Measurements from ENCODE around the gene UBA3. TPM values are rescaled to one million over a fixed set of nuclear protein-coding genes. Genes with fewer than 3 reads are reported as not detected.

UBA3 gene
- total and polyA plus RNA-seq, 3 experiments from 2014 or later, result 42.6 to 89.5 (median 76.6) TPM

DNA sequence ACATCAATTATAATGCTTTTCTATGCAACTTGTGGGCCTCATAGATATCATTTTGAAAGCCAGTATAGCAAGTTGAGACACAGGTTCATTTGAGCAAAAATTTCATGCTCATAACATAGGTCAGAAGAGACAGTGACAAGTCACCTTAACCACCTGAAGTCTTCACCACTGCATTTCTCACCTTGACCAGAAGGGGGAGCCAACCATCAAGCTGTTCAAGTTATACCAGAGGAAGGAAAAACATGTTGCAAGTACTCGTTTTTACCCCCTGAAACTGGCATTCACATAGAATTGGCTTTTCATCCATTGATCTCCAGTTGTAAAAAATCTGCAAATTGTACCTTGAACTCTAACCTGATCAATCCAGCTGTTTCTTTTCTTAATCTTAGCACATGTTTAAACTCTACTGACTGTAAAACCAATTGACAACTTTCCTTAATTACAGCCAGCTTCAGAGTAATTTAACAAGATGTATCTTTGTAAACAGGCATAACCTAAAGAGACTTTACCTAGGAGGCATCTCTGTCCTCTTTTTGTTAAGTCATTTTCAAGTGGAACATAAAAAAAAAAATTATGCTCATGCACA, 40.8 kb upstream of the UBA3 start:
- Mint-ChIP-seq H3K4me3 (no peak overlapping the region), H3K27ac (no peak overlapping the region), H3K36me3 (peaks cover 0 to 2% (median 0%) of the 10 kb centered on the region in 3 donors), H3K4me1 (peaks cover 4 to 7% (median 7%) of the 10 kb centered on the region in 3 donors), H3K9me3 (no peaks in the 10 kb centered on the region), H3K27me3 (peaks cover 0 to 4% of the 10 kb centered on the region in 2 donors)
- Histone ChIP-seq H3K9me3 (ENCODE audit: low read length) (no peaks in the 10 kb centered on the region), H3K27me3 (ENCODE audit: insufficient read depth, low read length, poor library complexity, severe bottlenecking) (no peaks in the 10 kb centered on the region), H3K4me1 (ENCODE audit: insufficient read depth, low read length) (no peaks in the 10 kb centered on the region), H3K27ac (ENCODE audit: low read depth, low read length) (no peak overlapping the region), H3K36me3 (ENCODE audit: insufficient read depth, low read length) (no peaks in the 10 kb centered on the region), H3K4me3 (ENCODE audit: low read length) (no peak overlapping the region)
- ChIA-PET CTCF (interaction anchor here (0.8 to 2.6 kb wide), 23 partner anchors 8 to 296 kb away, joined by 3 to 17 read pairs (median 4); no protein-coding TSS in a partner anchor), POLR2A (interaction anchor here (0.6 to 0.7 kb wide), 2 partner anchors 26 to 94 kb away, joined by 3 to 5 read pairs; no protein-coding TSS in a partner anchor)
- peak; percentile 68 to 85 (median 71) for DNase-seq

DNA sequence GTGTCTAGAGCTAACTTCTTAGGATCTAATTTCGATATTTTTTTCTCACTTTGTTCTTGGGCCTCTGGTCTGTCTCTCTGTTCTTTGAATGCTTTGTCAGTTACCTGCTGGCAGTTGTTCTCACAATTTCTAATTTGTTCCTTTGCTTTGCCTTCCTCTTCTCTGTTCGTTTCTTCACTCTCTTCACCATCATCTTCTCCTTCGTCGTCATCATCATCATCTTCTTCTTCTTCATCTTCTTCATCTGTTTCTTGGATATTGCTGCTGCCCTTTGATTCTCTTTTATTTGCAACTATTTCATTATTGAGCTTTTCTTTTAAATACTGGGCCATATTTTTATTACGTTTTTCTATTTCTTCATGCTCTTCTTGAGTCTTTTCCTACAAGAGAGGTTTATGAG, 39.5 kb upstream of the UBA3 start:
- Mint-ChIP-seq H3K4me3 (no peak overlapping the region), H3K27me3 (peaks cover 0 to 4% of the 10 kb centered on the region in 2 donors), H3K4me1 (peaks cover 4 to 7% (median 7%) of the 10 kb centered on the region in 3 donors), H3K36me3 (peaks cover 0 to 2% (median 0%) of the 10 kb centered on the region in 3 donors), H3K9me3 (no peaks in the 10 kb centered on the region), H3K27ac (no peak overlapping the region)
- Histone ChIP-seq H3K27ac (ENCODE audit: low read depth, low read length) (no peak overlapping the region), H3K9me3 (ENCODE audit: low read length) (no peaks in the 10 kb centered on the region), H3K4me3 (ENCODE audit: low read length) (no peak overlapping the region), H3K4me1 (ENCODE audit: insufficient read depth, low read length) (no peaks in the 10 kb centered on the region), H3K27me3 (ENCODE audit: insufficient read depth, low read length, poor library complexity, severe bottlenecking) (no peaks in the 10 kb centered on the region), H3K36me3 (ENCODE audit: insufficient read depth, low read length) (no peaks in the 10 kb centered on the region)
- POLR2A ChIA-PET, result no interaction called here
- CTCF ChIA-PET, result interaction anchor here (0.7 to 2.6 kb wide), 9 partner anchors 9 to 189 kb away, joined by 3 to 17 read pairs (median 4); no protein-coding TSS in a partner anchor
- no peak for DNase-seq

DNA sequence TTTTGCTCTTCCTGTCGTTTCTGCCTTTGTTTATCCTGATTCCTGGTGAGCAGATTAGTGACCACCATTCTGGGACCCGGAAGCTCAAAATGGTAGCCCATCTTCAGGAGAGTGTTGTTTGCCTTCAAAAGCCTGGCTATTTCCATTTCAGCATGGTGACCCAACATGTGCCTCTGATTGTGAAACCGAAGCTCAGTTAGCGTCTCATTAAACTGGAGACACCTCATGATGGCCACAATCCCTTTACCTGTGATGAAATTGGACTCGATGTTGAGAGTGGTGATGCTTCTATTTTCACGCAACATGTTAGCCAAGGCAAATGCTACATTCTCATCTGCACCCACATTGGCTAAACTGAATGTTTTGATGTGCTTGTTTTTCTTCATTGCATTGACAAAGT, 39.0 kb upstream of the UBA3 start:
- H3K9me3 Mint-ChIP-seq, result no peaks in the 10 kb centered on the region
- CTCF ChIA-PET, result interaction anchor here (0.7 to 2.6 kb wide), 6 partner anchors 10 to 187 kb away, joined by 3 to 17 read pairs (median 6); no protein-coding TSS in a partner anchor
- H3K4me3 ChIP-seq (ENCODE audit: low read length), result no peak overlapping the region
- H3K27ac ChIP-seq (ENCODE audit: low read depth, low read length), result no peak overlapping the region
- POLR2A ChIA-PET, result no interaction called here
- no peak overlapping the region for H3K27ac Mint-ChIP-seq
- no peaks in the 10 kb centered on the region for H3K36me3 ChIP-seq (ENCODE audit: insufficient read depth, low read length)
- no peaks in the 10 kb centered on the region for H3K9me3 ChIP-seq (ENCODE audit: low read length)
- no peaks in the 10 kb centered on the region for H3K4me1 ChIP-seq (ENCODE audit: insufficient read depth, low read length)
- H3K27me3 Mint-ChIP-seq, result peaks cover 0 to 4% of the 10 kb centered on the region in 2 donors
- peaks cover 0 to 2% (median 0%) of the 10 kb centered on the region in 3 donors for H3K36me3 Mint-ChIP-seq
- DNase-seq, result no peak
- peaks cover 4 to 7% (median 7%) of the 10 kb centered on the region in 3 donors for H3K4me1 Mint-ChIP-seq
- H3K27me3 ChIP-seq (ENCODE audit: insufficient read depth, low read length, poor library complexity, severe bottlenecking), result no peaks in the 10 kb centered on the region
- no peak overlapping the region for H3K4me3 Mint-ChIP-seq

DNA sequence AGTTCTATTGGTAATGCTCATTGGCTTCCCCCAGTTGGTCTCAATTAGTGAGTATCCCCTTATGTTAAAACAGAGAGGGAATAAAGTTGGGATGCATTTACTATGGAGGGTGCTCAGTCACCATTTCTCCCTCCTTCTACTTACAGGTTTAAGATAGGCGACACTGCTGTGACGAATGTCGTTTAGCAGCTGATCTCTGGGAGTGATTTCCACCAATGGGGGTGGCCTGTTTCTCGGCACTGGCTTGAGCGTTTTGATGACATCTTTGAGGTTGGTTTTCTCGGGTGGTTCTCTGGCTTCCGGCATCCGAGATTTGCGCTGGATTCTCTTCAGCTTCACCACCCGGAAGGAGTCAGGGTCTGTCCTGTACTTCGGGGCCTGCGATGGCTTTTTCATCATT, 38.4 kb upstream of the UBA3 start:
- Mint-ChIP-seq H3K36me3 (peaks cover 0 to 2% (median 0%) of the 10 kb centered on the region in 3 donors), H3K4me3 (no peak overlapping the region), H3K27me3 (peaks cover 0 to under 1% of the 10 kb centered on the region in 2 donors), H3K27ac (no peak overlapping the region), H3K9me3 (no peaks in the 10 kb centered on the region), H3K4me1 (peaks cover 4 to 12% (median 7%) of the 10 kb centered on the region in 3 donors)
- Histone ChIP-seq H3K4me1 (ENCODE audit: insufficient read depth, low read length) (no peaks in the 10 kb centered on the region), H3K27ac (ENCODE audit: low read depth, low read length) (no peak overlapping the region), H3K4me3 (ENCODE audit: low read length) (no peak overlapping the region), H3K36me3 (ENCODE audit: insufficient read depth, low read length) (no peaks in the 10 kb centered on the region), H3K9me3 (ENCODE audit: low read length) (no peaks in the 10 kb centered on the region), H3K27me3 (ENCODE audit: insufficient read depth, low read length, poor library complexity, severe bottlenecking) (no peaks in the 10 kb centered on the region)
- ChIA-PET POLR2A (no interaction called here), CTCF (interaction anchor here (0.9 to 2.1 kb wide), 3 partner anchors 9 to 47 kb away, joined by 4 to 7 read pairs (median 5); no protein-coding TSS in a partner anchor)
- no peak for DNase-seq

DNA sequence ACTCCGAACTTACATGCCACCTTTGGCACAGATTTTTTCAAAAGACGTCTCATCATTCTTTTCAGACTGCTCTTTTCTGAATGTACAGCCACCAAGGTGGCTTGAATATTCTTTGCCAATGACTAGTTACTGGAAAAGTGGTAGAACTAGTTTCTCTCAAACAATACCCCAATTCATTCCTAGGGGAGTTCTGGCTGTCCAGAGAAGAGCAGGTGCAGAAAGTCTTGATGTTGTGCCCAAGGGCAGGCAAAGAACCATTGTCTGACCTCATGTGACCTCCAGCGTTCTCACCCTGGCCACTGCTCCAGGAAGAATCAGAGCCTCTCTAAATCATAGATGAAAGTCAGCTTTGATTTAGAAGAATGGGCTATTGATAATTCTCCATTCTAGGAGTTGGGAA, 36.7 kb upstream of the UBA3 start:
- H3K27me3 Mint-ChIP-seq, result no peaks in the 10 kb centered on the region
- Histone ChIP-seq H3K4me3 (ENCODE audit: low read length) (no peak overlapping the region), H3K4me1 (ENCODE audit: insufficient read depth, low read length) (no peaks in the 10 kb centered on the region), H3K27me3 (ENCODE audit: insufficient read depth, low read length, poor library complexity, severe bottlenecking) (no peaks in the 10 kb centered on the region), H3K36me3 (ENCODE audit: insufficient read depth, low read length) (no peaks in the 10 kb centered on the region), H3K27ac (ENCODE audit: low read depth, low read length) (no peak overlapping the region), H3K9me3 (ENCODE audit: low read length) (no peaks in the 10 kb centered on the region)
- no peak for DNase-seq
- POLR2A ChIA-PET, result no interaction called here
- H3K36me3 Mint-ChIP-seq, result peaks cover 0 to 2% (median 0%) of the 10 kb centered on the region in 3 donors
- no peaks in the 10 kb centered on the region for H3K9me3 Mint-ChIP-seq
- H3K4me1 Mint-ChIP-seq, result peaks cover 6 to 20% (median 7%) of the 10 kb centered on the region in 3 donors
- no peak overlapping the region for H3K4me3 Mint-ChIP-seq
- no peak overlapping the region for H3K27ac Mint-ChIP-seq
- CTCF ChIA-PET, result no interaction called here

DNA sequence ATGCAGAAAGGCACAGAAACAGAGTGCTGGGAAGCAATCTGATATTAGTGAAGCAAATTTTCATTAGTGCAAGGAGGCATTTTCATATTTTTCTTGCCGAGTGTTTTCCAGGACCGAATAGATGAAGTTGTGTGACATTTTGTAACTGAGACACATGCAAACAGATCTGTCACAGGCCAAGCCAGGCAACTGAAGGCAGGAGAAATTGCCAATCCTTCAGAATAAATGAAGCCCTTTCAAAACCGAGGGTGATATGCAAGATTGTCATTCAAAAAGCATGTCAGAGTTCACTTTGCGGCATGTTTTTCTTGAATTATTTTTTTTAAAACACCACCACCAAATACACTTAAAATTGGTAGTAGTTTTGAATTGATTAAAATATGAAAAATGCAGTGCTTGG, 36.0 kb upstream of the UBA3 start:
- POLR2A ChIA-PET, result no interaction called here
- Mint-ChIP-seq H3K36me3 (peaks cover 0 to 2% (median 0%) of the 10 kb centered on the region in 3 donors), H3K4me1 (peaks cover 6 to 19% (median 6%) of the 10 kb centered on the region in 3 donors), H3K9me3 (no peaks in the 10 kb centered on the region), H3K4me3 (no peak overlapping the region), H3K27ac (no peak overlapping the region), H3K27me3 (no peaks in the 10 kb centered on the region)
- CTCF ChIA-PET, result interaction anchor here (1.1 kb wide), 1 partner anchor 190 kb away, joined by 3 read pairs; no protein-coding TSS in a partner anchor
- Histone ChIP-seq H3K9me3 (ENCODE audit: low read length) (no peaks in the 10 kb centered on the region), H3K4me1 (ENCODE audit: insufficient read depth, low read length) (no peaks in the 10 kb centered on the region), H3K27ac (ENCODE audit: low read depth, low read length) (no peak overlapping the region), H3K36me3 (ENCODE audit: insufficient read depth, low read length) (no peaks in the 10 kb centered on the region), H3K4me3 (ENCODE audit: low read length) (no peak overlapping the region), H3K27me3 (ENCODE audit: insufficient read depth, low read length, poor library complexity, severe bottlenecking) (no peaks in the 10 kb centered on the region)
- no peak for DNase-seq

DNA sequence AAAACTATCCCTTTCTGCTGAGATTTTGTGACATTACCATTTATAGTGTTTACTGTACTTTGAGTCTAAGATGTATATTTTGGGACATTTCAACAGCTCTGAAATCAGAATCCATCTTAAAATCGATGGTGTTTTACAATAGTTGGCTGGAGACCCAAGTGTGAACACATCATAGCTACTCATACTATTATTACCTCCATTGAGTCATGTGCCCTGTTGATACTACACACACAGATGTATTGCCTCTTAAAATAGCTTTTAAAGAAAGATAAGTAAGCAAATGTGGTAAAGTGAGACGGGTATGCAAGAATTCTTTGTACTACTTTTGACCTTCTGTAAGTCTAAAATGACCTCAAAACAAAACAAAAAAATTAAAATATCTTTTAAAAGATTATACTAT, 35.6 kb upstream of the UBA3 start:
- no peaks in the 10 kb centered on the region for H3K27me3 Mint-ChIP-seq
- no peaks in the 10 kb centered on the region for H3K9me3 Mint-ChIP-seq
- peaks cover 0 to 2% (median 0%) of the 10 kb centered on the region in 3 donors for H3K36me3 Mint-ChIP-seq
- H3K27me3 ChIP-seq (ENCODE audit: insufficient read depth, low read length, poor library complexity, severe bottlenecking), result no peaks in the 10 kb centered on the region
- no peaks in the 10 kb centered on the region for H3K4me1 ChIP-seq (ENCODE audit: insufficient read depth, low read length)
- H3K9me3 ChIP-seq (ENCODE audit: low read length), result no peaks in the 10 kb centered on the region
- peaks cover 2 to 14% (median 2%) of the 10 kb centered on the region in 3 donors for H3K4me1 Mint-ChIP-seq
- H3K4me3 ChIP-seq (ENCODE audit: low read length), result no peak overlapping the region
- DNase-seq, result no peak
- POLR2A ChIA-PET, result no interaction called here
- no peak overlapping the region for H3K4me3 Mint-ChIP-seq
- no peaks in the 10 kb centered on the region for H3K36me3 ChIP-seq (ENCODE audit: insufficient read depth, low read length)
- no peak overlapping the region for H3K27ac ChIP-seq (ENCODE audit: low read depth, low read length)
- no peak overlapping the region for H3K27ac Mint-ChIP-seq
- CTCF ChIA-PET, result interaction anchor here (1.1 to 1.2 kb wide), 2 partner anchors 14 to 191 kb away, joined by 3 read pairs; no protein-coding TSS in a partner anchor

DNA sequence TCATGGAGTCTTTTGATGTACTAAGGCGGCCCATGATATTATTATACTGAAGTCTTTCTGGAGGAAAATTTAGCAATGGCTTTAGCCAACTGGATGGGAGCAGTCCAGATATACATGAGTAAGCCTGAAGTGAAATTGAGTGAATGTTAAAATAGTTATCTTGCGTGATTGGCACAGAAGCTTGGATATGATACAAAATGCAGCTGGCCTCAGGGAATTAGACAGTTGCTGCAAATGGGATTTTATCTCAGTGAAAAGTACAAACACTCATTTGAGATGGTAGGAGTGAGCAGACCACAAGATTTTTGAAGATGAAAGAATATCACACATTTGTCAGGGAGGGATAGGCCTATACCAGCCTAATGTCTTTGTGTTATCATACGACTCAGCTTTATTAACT, 33.4 kb upstream of the UBA3 start:
- no peaks in the 10 kb centered on the region for H3K36me3 ChIP-seq (ENCODE audit: insufficient read depth, low read length)
- no peak overlapping the region for H3K27ac ChIP-seq (ENCODE audit: low read depth, low read length)
- Mint-ChIP-seq H3K27me3 (no peaks in the 10 kb centered on the region), H3K36me3 (no peaks in the 10 kb centered on the region), H3K9me3 (no peaks in the 10 kb centered on the region), H3K27ac (peak overlapping the region in 1 of 8 donors; percentile 18), H3K4me1 (peaks cover 2 to 18% (median 5%) of the 10 kb centered on the region in 3 donors), H3K4me3 (no peak overlapping the region)
- no peak for DNase-seq
- no peaks in the 10 kb centered on the region for H3K27me3 ChIP-seq (ENCODE audit: insufficient read depth, low read length, poor library complexity, severe bottlenecking)
- CTCF ChIA-PET, result interaction anchor here (0.9 to 2.0 kb wide), 3 partner anchors 8 to 48 kb away, joined by 3 to 5 read pairs (median 4); no protein-coding TSS in a partner anchor
- no peaks in the 10 kb centered on the region for H3K4me1 ChIP-seq (ENCODE audit: insufficient read depth, low read length)
- H3K9me3 ChIP-seq (ENCODE audit: low read length), result no peaks in the 10 kb centered on the region
- POLR2A ChIA-PET, result interaction anchor here (0.7 kb wide), 1 partner anchor 21 kb away, joined by 4 read pairs; no protein-coding TSS in a partner anchor
- no peak overlapping the region for H3K4me3 ChIP-seq (ENCODE audit: low read length)
